Measurements from ENCODE around the gene CRELD2.

The CRELD2 gene

GRCh38 chr22:49973018-49973961 is 54.9 kb downstream of the CRELD2 start:
- no peak overlapping the region for H3K27ac ChIP-seq (ENCODE audit: low read length)
- peaks cover 2% of the 10 kb centered on the region for H3K4me1 ChIP-seq (ENCODE audit: control insufficient read depth, low read depth, low read length)

GRCh38 chr22:49975543-49976389 is 57.3 kb downstream of the CRELD2 start:
- peaks cover 24% of the 10 kb centered on the region for H3K27me3 ChIP-seq (ENCODE audit: control insufficient read depth, insufficient read depth, low read length)
- H3K4me1 ChIP-seq (ENCODE audit: control insufficient read depth, low read depth, low read length): no peaks in the 10 kb centered on the region
- H3K9me3 ChIP-seq (ENCODE audit: control insufficient read depth, low read depth, low read length): no peaks in the 10 kb centered on the region
- no peaks in the 10 kb centered on the region for H3K36me3 ChIP-seq (ENCODE audit: control insufficient read depth, low read depth, low read length)
- no peak overlapping the region for H3K4me3 ChIP-seq (ENCODE audit: low read length)
- H3K9ac ChIP-seq (ENCODE audit: low read length): no peak overlapping the region
- H3K27ac ChIP-seq (ENCODE audit: low read length): no peak overlapping the region

More at GRCh38 chr22:49973018-49973961, 54.9 kb downstream of the CRELD2 start:
- H3K36me3 ChIP-seq (ENCODE audit: control insufficient read depth, low read depth, low read length): no peaks in the 10 kb centered on the region
- no peaks in the 10 kb centered on the region for H3K9me3 ChIP-seq (ENCODE audit: control insufficient read depth, low read depth, low read length)
- H3K9ac ChIP-seq (ENCODE audit: low read length): no peak overlapping the region
- no peak overlapping the region for H3K4me3 ChIP-seq (ENCODE audit: low read length)
- peaks cover 29% of the 10 kb centered on the region for H3K27me3 ChIP-seq (ENCODE audit: control insufficient read depth, insufficient read depth, low read length)

- Histone ChIP-seq H3K27me3 (ENCODE audit: control insufficient read depth, insufficient read depth, low read length) (peaks cover 15% of the 10 kb centered on the region), H3K9ac (ENCODE audit: low read length) (no peak overlapping the region), H3K27ac (ENCODE audit: low read length) (no peak overlapping the region), H3K4me3 (ENCODE audit: low read length) (no peak overlapping the region), H3K9me3 (ENCODE audit: control insufficient read depth, low read depth, low read length) (no peaks in the 10 kb centered on the region), H3K36me3 (ENCODE audit: control insufficient read depth, low read depth, low read length) (no peaks in the 10 kb centered on the region), H3K4me1 (ENCODE audit: control insufficient read depth, low read depth, low read length) (no peaks in the 10 kb centered on the region)
Measured at GRCh38 chr22:49976439-49977175, 58.2 kb downstream of the CRELD2 start.
